Neutrophil (primary cell): ENCODE measurements around the gene PSMB7.
A peak's percentile ranks its signal among the peaks of the same experiment; 100 is the strongest.

ENCODE experiments used
- H3K27ac ChIP-seq: fragments of 200-600 bp; sonication (generic); 2 replicates; pipeline ENCODE4 v1.5.1; 2016; ENCODE audit warnings: mild to moderate bottlenecking, moderate library complexity
- H3K27me3 ChIP-seq: fragments of 200-600 bp; sonication (generic); 2 replicates; pipeline ENCODE4 v1.6.0; 2016; ENCODE audit warnings: mild to moderate bottlenecking
- H3K36me3 ChIP-seq: fragments of 200-600 bp; sonication (generic); 2 replicates; pipeline ENCODE4 v1.5.1; 2017
- H3K4me1 ChIP-seq, 2 experiments: fragments of 200-600 bp in 1 of 2; sonication (generic) in 1 of 2; 1 replicate in 1 of 2; 2 replicates in 1 of 2; pipeline versions ENCODE4 v1.5.1 to v1.6.1; 2013 to 2016; ENCODE audit warnings: low read depth in 1 of 2, low read length in 1 of 2, mild to moderate bottlenecking in 1 of 2, moderate library complexity in 1 of 2; ENCODE audit not compliant: control insufficient read depth in 1 of 2, insufficient read depth in 1 of 2
- H3K4me3 ChIP-seq, 2 experiments: fragments of 200-600 bp in 1 of 2; sonication (generic) in 1 of 2; 1 replicate in 1 of 2; 2 replicates in 1 of 2; pipeline ENCODE4 v1.5.1; 2013 to 2016; ENCODE audit warnings: low read depth in 1 of 2, low read length in 1 of 2, mild to moderate bottlenecking in 1 of 2, moderate library complexity in 1 of 2
- H3K9me3 ChIP-seq: fragments of 200-600 bp; sonication (generic); 2 replicates; pipeline ENCODE4 v1.5.1; 2016
- CTCF ChIP-seq: fragments of 200-600 bp; sonication (generic); IDR thresholded peaks from 2 replicates; pipeline ENCODE4 v1.5.1; 2016; ENCODE audit warnings: antibody characterized with exemption

Gene PSMB7

DNA sequence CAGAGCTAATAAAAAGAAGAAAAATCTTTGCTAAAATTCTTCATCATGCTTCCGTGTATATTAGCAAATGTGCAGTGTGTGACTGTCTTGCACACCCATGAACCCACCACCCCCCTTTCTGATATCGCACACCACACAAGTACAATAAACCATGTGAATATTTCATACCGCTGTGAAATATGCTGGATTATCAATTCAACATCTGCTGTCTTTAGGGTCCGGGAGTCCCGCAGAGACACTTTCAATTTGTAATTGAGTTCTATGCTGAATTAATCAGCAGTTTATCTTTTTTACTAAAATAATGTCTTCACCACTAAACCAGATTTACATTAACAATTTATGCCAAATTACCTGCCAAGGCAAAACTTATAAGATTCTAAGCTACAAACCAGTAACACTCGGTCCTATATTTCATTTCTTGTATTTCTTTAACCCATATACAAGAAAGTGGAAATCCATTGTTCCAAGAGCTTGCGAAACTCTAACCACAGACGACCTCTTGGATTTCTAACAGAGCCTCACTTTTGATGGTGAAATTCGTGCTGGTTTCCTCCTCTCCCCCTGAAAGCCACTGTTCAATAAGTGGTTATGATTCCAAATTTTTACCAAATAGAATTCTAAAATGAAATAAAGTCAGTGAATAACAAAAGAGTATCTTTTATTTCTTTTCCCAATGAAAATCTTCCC lies 44.2 kb downstream of the PSMB7 start:
- H3K27me3 ChIP-seq: no peaks in the 10 kb centered on the region
- no peak for TF ChIP-seq CTCF
- peaks cover 47 to 61% of the 10 kb centered on the region in 2 experiments for H3K4me1 ChIP-seq

DNA sequence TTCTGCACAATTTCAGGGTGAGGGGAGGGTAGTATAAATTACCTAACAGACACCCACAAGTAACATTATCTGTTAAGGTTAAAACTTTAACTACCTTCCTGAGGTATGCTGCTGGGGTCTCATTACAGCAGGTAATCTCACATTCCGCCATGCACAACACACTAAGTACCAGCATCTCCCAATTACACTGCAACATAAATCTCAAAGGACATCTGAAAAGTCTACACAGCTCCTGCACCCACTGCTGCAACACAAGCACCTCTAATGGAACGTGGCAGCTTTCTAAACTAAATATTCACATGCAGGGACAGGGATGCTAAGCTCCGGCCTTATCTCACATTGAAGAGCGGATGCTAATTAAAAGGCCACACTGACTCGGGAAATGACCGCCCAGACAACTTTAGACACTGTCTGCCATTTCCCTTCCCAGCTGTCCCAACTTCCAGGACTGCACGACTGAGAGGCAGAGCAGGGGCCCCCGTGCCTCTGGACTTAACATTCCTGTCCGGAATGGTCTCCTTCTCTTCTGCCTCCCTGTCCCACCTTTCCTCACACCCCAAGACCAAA lies 45.9 kb downstream of the PSMB7 start:
- peaks cover 49 to 73% of the 10 kb centered on the region in 2 experiments for H3K4me1 ChIP-seq
- no peaks in the 10 kb centered on the region for H3K9me3 ChIP-seq
- H3K27me3 ChIP-seq: no peaks in the 10 kb centered on the region
- no peak for TF ChIP-seq CTCF
- H3K36me3 ChIP-seq: no peaks in the 10 kb centered on the region
- H3K4me3 ChIP-seq: no peak overlapping the region
- H3K27ac ChIP-seq: peak overlapping the region; percentile 58

More for the DNA sequence above, 44.2 kb downstream of the PSMB7 start:
- H3K9me3 ChIP-seq: no peaks in the 10 kb centered on the region
- no peaks in the 10 kb centered on the region for H3K36me3 ChIP-seq
- peak overlapping the region; percentile 58 for H3K27ac ChIP-seq
- H3K4me3 ChIP-seq: no peak overlapping the region

DNA sequence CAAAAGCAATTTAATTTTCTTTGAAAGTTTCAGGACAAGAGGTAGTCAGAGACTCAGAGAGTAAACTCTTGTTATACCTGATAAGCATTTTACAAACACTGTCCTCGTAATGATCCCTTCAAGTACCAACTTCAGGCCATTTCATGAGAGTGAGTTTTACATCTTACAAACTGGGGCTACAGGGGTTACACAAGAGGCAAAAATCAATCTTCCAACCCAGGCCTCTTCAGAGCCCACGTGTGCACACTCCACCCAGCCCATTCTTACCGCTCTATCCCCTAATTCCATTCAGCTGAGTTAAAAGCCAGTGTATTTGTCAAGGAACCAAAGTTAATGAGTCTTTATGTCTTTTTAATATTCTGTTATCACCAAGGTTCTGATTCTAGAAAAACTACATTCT lies 46.5 kb downstream of the PSMB7 start:
- Histone ChIP-seq H3K4me1 (peaks cover 49 to 73% of the 10 kb centered on the region in 2 experiments), H3K9me3 (no peaks in the 10 kb centered on the region), H3K4me3 (no peak overlapping the region)

GRCh38 chr9:124366476-124367220 lies 48.6 kb downstream of the PSMB7 start:
- no peak overlapping the region for H3K4me3 ChIP-seq

More for the DNA sequence above, 46.5 kb downstream of the PSMB7 start:
- Histone ChIP-seq H3K36me3 (peaks cover 5% of the 10 kb centered on the region), H3K27ac (peak overlapping the region; percentile 58), H3K27me3 (no peaks in the 10 kb centered on the region)
- no peak for TF ChIP-seq CTCF

DNA sequence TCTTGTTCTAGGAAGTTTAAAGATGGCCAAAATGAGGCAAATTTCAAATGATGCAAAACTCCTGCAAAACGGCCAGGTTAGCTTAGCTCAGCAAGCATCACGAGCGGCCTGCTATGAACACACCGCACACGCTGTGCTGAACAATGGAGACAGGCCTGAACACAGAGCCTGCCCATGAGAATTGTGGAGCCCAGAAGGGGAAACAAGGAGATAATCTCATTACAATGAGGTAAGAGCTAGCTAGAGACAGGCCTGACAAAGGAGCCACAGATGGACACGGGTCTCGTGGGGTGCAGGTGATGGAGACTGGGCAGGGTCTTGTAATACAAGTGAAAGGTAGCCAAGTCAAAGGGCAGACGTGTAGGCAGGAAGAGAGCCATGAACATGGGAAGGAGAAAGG lies 50.2 kb downstream of the PSMB7 start:
- Histone ChIP-seq H3K4me3 (no peak overlapping the region), H3K27me3 (no peaks in the 10 kb centered on the region), H3K36me3 (peaks cover 30% of the 10 kb centered on the region), H3K27ac (peak overlapping the region; percentile 38), H3K9me3 (no peaks in the 10 kb centered on the region), H3K4me1 (peaks cover 29 to 52% of the 10 kb centered on the region in 2 experiments)
- no peak for TF ChIP-seq CTCF

More at GRCh38 chr9:124366476-124367220, 48.6 kb downstream of the PSMB7 start:
- no peaks in the 10 kb centered on the region for H3K27me3 ChIP-seq
- H3K36me3 ChIP-seq: peaks cover 20% of the 10 kb centered on the region
- no peaks in the 10 kb centered on the region for H3K9me3 ChIP-seq
- peaks cover 45 to 68% of the 10 kb centered on the region in 2 experiments for H3K4me1 ChIP-seq
- no peak for TF ChIP-seq CTCF
- H3K27ac ChIP-seq: peak overlapping the region; percentile 64
